ENCODE results near the gene RPLP2. TPM values are rescaled to one million over a fixed set of nuclear protein-coding genes. Genes with fewer than 3 reads are reported as not detected.

RPLP2 gene
- total RNA-seq, 1 donor from 2014 or later: 439 TPM

DNA sequence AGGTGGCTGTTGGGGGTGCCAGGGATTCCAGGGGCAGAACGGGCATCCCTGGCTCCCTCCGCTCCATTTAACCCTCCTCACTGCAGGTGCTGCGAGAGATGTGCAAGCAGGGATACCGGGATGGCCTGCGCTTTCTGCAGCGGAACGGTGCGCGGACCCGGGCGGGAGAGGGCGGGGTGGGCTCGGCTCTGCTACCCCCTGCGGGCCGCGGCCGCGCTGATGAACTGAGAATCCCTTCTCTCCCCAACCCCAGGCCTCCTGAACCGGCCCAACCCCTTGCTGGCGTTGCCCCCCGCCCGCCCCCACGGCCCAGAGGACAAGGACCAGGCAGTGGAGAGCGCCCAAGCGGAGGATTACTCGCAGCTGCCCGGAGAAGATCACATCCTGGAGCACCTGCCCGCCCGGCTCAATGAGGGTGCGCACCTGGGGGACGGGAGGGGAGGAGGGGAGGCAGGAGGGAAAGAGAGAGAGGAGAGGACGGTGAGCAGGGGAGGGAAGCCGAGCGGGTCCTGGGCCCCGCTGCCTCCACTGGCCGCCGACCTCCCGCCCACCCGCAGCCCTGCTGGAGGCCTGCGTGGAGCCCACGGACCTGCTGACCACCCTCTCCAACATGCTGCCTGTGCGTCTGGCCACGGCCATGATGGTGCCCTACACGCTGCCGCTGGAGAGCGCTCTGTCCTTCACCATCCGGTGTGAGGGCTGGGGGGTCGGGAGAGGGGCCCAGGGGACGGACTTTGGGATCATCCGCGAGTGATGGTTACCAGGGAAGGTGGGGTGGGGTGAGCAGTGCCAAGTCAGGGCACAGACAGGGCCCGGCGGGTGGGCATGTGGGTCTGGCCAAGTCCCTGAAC lies 13.9 kb downstream of the RPLP2 start:
- no peak for DNase-seq (ENCODE audit: low spot score)

- DNase-seq (ENCODE audit: low spot score): no peak
Measured at GRCh38 chr11:824292-824880, 14.6 kb downstream of the RPLP2 start.

- no peak for DNase-seq (ENCODE audit: low spot score)
Measured at GRCh38 chr11:824942-825341, 15.2 kb downstream of the RPLP2 start.

- DNase-seq (ENCODE audit: low spot score): no peak
Measured at GRCh38 chr11:825366-826226, 15.8 kb downstream of the RPLP2 start.

GRCh38 chr11:826227-826621 lies 16.5 kb downstream of the RPLP2 start:
- DNase-seq (ENCODE audit: low spot score): no peak

DNA sequence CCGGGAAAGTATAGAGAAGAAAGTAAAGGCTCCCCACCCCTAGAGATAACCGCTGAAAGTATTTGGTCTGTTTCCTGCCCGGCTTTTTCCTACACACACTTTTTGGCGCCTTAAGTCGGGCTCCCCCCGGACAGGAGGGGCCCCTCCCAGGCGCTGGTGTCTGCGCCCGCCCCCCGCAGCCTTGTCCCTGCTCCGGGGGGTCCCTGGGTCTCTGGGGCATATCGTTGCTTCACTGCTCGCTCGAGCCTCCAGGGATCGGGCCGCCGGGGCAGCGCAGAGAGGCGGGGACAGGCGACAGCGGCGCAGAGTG lies 17.0 kb downstream of the RPLP2 start:
- no peak for DNase-seq (ENCODE audit: low spot score)

GRCh38 chr11:827146-827896 lies 17.6 kb downstream of the RPLP2 start:
- DNase-seq (ENCODE audit: low spot score): no peak

DNA sequence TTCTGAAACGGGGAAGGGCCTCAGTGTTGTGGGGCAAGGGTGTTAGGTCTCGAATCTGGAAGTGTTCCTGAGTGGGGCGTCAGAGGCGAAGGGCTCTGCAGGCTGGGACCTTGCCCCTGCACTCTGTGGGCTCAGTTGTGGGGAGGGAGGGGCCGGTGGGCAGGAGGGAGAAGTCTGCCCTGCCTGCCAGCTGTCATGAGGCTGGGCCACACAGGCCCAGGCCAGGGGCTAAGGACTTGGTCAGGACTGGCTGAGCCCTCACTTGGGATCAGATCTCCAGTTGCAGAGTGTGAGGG lies 18.1 kb downstream of the RPLP2 start, which contains the start of gene CRACR2B:
Gene CRACR2B (plus strand): TSS at position 23 of the 296 bp plus-strand sequence. CDS start 689 bp downstream, outside the sequence.
- DNase-seq (ENCODE audit: low spot score): no peak

DNA sequence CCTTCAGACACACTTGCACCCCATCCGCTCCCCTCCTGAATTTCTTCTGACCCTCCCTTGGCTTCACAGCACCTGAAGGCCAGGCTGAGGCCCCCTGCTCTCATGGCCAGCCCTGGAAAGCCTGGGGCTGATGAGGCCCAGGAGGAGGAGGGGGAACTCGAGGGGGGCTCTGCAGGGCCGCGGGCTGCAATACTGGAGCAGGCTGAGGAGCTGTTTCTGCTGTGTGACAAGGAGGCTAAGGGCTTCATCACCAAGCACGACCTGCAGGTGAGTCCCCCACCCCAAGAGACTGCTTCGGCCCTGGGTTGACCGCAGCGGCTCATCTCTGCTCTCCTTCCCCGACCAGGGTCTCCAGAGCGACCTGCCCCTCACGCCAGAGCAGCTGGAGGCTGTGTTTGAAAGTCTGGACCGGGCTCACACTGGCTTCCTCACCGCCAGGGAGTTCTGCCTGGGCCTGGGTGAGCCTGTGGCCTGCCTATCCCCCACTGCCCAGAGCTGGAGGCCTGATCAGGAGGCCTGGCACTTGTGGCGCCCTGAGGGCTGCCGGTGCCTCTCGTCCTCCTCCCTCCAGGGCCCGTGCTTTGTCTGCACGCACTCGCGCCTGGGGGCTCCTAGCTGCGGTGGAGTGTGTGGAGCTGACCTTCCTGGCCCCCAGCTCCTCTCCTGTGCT lies 18.9 kb downstream of the RPLP2 start:
- no peak for DNase-seq (ENCODE audit: low spot score)

- DNase-seq (ENCODE audit: low spot score): no peak
Measured at GRCh38 chr11:829176-829846, 19.5 kb downstream of the RPLP2 start.

DNA sequence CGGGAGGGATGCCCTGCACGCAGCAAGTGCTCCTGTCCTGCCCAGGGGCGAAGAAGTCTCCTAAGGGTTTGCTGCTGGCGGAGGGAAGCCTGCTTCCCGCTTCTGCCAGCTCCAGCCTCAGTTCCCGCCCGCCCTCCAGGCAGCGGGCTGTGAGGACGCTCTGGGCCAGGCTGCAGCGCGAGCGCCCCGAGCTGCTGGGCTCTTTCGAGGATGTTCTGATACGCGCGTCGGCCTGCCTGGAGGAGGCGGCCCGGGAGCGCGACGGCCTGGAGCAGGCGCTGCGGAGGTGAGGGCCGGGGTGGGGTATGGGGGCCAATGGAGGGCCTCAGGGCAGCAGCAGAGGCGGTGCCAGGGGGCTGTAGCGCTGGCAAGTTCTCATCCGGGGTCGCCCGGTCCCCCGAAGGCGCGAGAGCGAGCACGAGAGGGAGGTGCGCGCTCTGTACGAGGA lies 20.1 kb downstream of the RPLP2 start:
- DNase-seq (ENCODE audit: low spot score): no peak

GRCh38 chr11:830295-831117 lies 20.7 kb downstream of the RPLP2 start:
- DNase-seq (ENCODE audit: low spot score): peak; percentile 75

DNA sequence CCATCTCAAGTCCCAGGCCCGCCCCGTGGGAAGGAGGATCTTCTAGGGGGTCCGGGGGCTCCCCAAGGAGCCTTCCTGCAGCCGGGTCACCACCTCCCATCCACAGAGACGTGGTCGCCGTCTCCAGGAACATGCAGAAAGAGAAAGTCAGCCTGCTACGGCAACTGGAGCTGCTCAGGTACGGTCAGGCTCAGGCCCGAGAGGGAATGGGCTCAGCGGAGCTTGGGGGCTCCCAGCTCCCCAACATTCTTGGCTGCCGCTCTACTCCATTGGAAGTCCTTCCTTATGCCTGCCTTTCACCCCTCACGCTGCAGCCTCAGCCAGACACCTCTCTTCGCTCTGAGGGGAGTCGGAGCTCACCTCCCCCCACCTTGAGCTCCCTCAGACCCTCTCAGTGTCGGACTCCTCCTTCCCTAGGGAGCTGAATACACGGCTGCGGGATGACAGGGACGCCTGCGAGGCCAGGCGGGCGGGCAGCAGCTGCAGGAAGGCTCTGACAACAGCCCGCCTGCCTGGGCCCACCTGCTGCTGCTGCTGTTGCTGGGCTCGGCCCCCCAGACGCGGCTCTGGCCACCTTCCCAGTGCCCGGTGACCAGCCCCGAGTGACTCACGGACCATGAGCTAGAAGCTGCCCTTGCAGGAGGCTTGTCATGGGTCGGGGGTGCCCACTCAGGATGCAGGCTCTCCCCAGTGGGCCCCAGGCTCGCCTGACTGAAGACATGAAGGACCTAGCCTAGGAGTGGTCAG lies 21.5 kb downstream of the RPLP2 start:
- DNase-seq (ENCODE audit: low spot score): no peak

DNA sequence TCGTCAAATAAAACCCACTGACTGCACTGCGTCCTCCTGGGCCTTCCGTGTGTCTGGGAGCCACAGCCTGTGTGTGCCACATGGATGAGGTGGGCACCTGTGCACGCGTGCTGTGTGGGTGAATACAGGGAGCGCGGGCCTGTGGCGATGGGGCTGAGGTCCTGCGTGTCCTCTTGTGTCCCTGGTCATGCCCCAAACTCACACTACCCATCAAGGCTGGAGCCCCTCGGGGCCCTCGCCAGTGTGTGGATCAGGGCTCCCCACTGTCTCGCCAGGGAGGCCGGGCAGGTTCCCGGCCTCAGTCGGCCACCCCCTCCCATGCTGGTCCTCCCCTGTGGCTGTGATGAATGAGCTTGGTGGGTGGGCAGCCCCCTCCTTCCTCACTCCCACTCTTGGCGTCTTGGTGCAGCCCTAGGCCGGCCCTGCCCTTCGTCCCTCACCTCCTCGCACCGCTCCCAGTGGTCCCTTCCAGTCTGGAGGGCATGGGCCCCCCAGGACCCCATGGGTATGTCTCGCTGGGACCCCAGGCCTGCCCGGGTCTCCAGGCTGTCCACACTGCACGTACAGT lies 22.3 kb downstream of the RPLP2 start:
- no peak for DNase-seq (ENCODE audit: low spot score)

GRCh38 chr11:832529-833113 lies 22.9 kb downstream of the RPLP2 start, which contains the start of gene CD151:
CD151 (plus strand) TSS chr11:832952; CDS start chr11:836070, 3,118 bp downstream.
- peak; percentile 73 for DNase-seq (ENCODE audit: low spot score)

DNA sequence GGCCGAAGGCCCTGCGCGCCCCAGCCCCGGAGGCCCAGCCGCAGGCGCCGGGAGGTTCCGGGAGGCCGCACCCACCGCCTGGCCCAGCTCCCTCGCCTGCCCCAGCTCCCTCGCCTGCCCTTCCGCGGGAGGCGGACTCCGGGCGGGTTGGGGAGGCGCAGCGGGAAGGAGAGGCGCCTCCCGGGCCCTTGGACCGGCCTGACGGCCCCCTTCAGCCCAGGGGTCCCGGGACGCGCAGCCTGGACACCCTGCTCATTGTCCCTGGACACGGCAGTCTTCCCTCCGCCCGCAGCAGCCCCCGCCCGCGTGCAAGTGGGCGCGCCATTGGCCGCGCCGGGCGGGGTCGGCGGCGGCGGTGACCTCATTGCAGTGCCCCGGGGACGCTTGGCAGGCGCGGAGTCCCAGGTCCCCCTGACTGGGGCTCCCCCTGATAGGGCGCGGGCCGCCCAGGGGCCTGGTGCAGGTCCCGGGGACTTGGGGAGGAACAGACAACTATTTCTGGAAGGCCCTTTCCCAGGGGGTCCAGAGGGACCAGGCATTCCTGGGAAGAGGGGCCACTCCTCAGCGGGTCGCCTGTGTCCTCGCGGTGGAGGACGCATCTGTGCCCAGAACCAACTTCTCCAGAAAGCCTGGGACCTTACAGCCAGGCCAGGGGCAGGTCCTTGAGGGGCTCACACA lies 23.5 kb downstream of the RPLP2 start:
- peak; percentile 73 for DNase-seq (ENCODE audit: low spot score)

- DNase-seq (ENCODE audit: low spot score): no peak
Measured at GRCh38 chr11:833849-834311, 24.1 kb downstream of the RPLP2 start.
